IMR-90 (cell line): Measurements from ENCODE around the gene IFT81. TPM values are rescaled to one million over a fixed set of nuclear protein-coding genes. Genes with fewer than 3 reads are reported as not detected.

Experiments
- ATAC-seq: fragments of 200-7000 bp; cut with Tn5 transposase; 2 replicates; pipeline ENCODE4 v1.9.1; 2020; ENCODE audit warnings: low read depth, mild to moderate bottlenecking, moderate library complexity
- BruUV-seq: library from RNA; stranded (reverse); fragments of 400-500 nt; replicated peaks from 2 replicates; lab custom pipeline; 2021; lab: Mats Ljungman, UMichigan
- CTCF ChIA-PET: fragments of 300-600 bp; formaldehyde crosslinking; extraction: SDS; loops from one replicate; lab custom pipeline; 2021; ENCODE audit warnings: antibody characterized with exemption; lab: Yijun Ruan, JAX
- POLR2A ChIA-PET: fragments of 300-600 bp; sonication (Branson Sonifier 250); formaldehyde crosslinking; loops from one replicate; lab custom pipeline; 2022; ENCODE audit warnings: antibody characterized with exemption; ENCODE audit not compliant: unreplicated experiment; lab: Charles Lee
- DNase-seq: peaks from one replicate; pipeline ENCODE4 v3.0.0; 2013
- H2AFZ ChIP-seq: replicated peaks from 2 replicates; pipeline ENCODE3; 2013; ENCODE audit warnings: low read length, mild to moderate bottlenecking; ENCODE audit not compliant: poor library complexity
- H2AK5ac ChIP-seq: 2 replicates; pipeline ENCODE4 v1.6.1; 2013; ENCODE audit warnings: low read depth, low read length, inconsistent platforms
- H2AK9ac ChIP-seq: replicated peaks from 2 replicates; pipeline ENCODE3; 2013; ENCODE audit warnings: mild to moderate bottlenecking, low read depth, low read length, moderate library complexity; ENCODE audit not compliant: poor library complexity
- H2BK120ac ChIP-seq: 2 replicates; pipeline ENCODE4 v1.6.1; 2013; ENCODE audit warnings: low read depth, low read length, inconsistent platforms
- H2BK15ac ChIP-seq: 3 replicates; pipeline ENCODE4 v1.6.1; 2013; ENCODE audit warnings: low read depth, low read length, inconsistent platforms
- H2BK20ac ChIP-seq: 2 replicates; pipeline ENCODE4 v1.6.1; 2013; ENCODE audit warnings: low read depth, mild to moderate bottlenecking, inconsistent platforms, low read length, moderate library complexity
- H2BK5ac ChIP-seq: 2 replicates; pipeline ENCODE4 v1.6.1; 2013; ENCODE audit warnings: mild to moderate bottlenecking, low read depth, low read length, inconsistent platforms; ENCODE audit not compliant: poor library complexity, severe bottlenecking
- H3K14ac ChIP-seq: replicated peaks from 2 replicates; pipeline ENCODE4 v1.6.1; 2013; ENCODE audit warnings: low read depth, low read length, inconsistent platforms
- H3K18ac ChIP-seq: 2 replicates; pipeline ENCODE4 v1.6.1; 2013; ENCODE audit warnings: low read depth, low read length, control low read depth
- H3K23ac ChIP-seq: 2 replicates; pipeline ENCODE4 v1.6.1; 2013; ENCODE audit warnings: low read depth, low read length, inconsistent platforms
- H3K27ac ChIP-seq: 2 replicates; pipeline ENCODE4 v1.5.1; 2013; ENCODE audit warnings: mild to moderate bottlenecking, control low read depth, low read length; ENCODE audit not compliant: insufficient read depth
- H3K27me3 ChIP-seq: 2 replicates; pipeline ENCODE4 v1.6.1; 2013; ENCODE audit warnings: low read length; ENCODE audit not compliant: control insufficient read depth, insufficient read depth
- H3K36me3 ChIP-seq: 2 replicates; pipeline ENCODE4 v1.6.1; 2013; ENCODE audit warnings: low read length, mixed read lengths; ENCODE audit not compliant: control insufficient read depth, insufficient read depth
- H3K4ac ChIP-seq: 2 replicates; pipeline ENCODE4 v1.6.1; 2013; ENCODE audit warnings: low read depth, low read length, inconsistent platforms
- H3K4me1 ChIP-seq: 2 replicates; pipeline ENCODE4 v1.6.1; 2013; ENCODE audit warnings: low read length, mixed read lengths; ENCODE audit not compliant: control insufficient read depth, insufficient read depth
- H3K4me2 ChIP-seq: 2 replicates; pipeline ENCODE4 v1.6.1; 2013; ENCODE audit warnings: low read depth, mild to moderate bottlenecking, control low read depth, low read length, moderate library complexity
- H3K4me3 ChIP-seq: 2 replicates; pipeline ENCODE4 v1.5.1; 2013; ENCODE audit warnings: low read depth, mild to moderate bottlenecking, control low read depth, low read length, moderate library complexity; ENCODE audit not compliant: insufficient read depth
- H3K56ac ChIP-seq: 2 replicates; pipeline ENCODE4 v1.6.1; 2013; ENCODE audit warnings: low read length, inconsistent platforms; ENCODE audit not compliant: insufficient read depth; ENCODE audit errors: extremely low read depth
- H3K79me1 ChIP-seq, 2 experiments: 2 replicates each; pipeline ENCODE4 v1.6.1; 2013; ENCODE audit warnings: low read length in 2 of 2, inconsistent platforms in 1 of 2, low read depth in 1 of 2
- H3K9ac ChIP-seq: 2 replicates; pipeline ENCODE4 v1.6.1; 2013; ENCODE audit warnings: low read depth, low read length, control low read depth
- H3K9me1 ChIP-seq: 2 replicates; pipeline ENCODE4 v1.6.1; 2013; ENCODE audit warnings: low read length, inconsistent platforms; ENCODE audit not compliant: insufficient read depth
- H3K9me3 ChIP-seq: 2 replicates; pipeline ENCODE4 v1.6.1; 2013; ENCODE audit warnings: low read length; ENCODE audit not compliant: control insufficient read depth, insufficient read depth
- H4K20me1 ChIP-seq: 2 replicates; pipeline ENCODE4 v1.6.1; 2013; ENCODE audit warnings: low read length, inconsistent platforms; ENCODE audit not compliant: insufficient read depth
- H4K5ac ChIP-seq: 2 replicates; pipeline ENCODE4 v1.6.1; 2013; ENCODE audit warnings: mild to moderate bottlenecking, low read depth, low read length, control low read depth
- H4K8ac ChIP-seq, 2 experiments: 2 replicates each; pipeline ENCODE4 v1.6.1; 2013; ENCODE audit warnings: low read depth in 2 of 2, low read length in 2 of 2, control low read depth in 1 of 2, inconsistent platforms in 1 of 2
- H4K91ac ChIP-seq: 2 replicates; pipeline ENCODE4 v1.6.1; 2013; ENCODE audit warnings: low read depth, low read length, inconsistent platforms; ENCODE audit not compliant: insufficient read depth
- BHLHE40 ChIP-seq: fragments of 150-350 bp; IDR thresholded peaks from 2 replicates; pipeline ENCODE4 v1.6.1; 2016; ENCODE audit warnings: mild to moderate bottlenecking, low read depth, low read length
- CEBPB ChIP-seq: IDR thresholded peaks from 2 replicates; pipeline ENCODE4 v1.6.1; 2012; ENCODE audit warnings: low read depth, low read length, improper control_type of control experiment
- CHD1 ChIP-seq: IDR thresholded peaks from 2 replicates; pipeline ENCODE4 v1.6.1; 2012; ENCODE audit warnings: low read depth, low read length, improper control_type of control experiment
- CTCF ChIP-seq: conservative IDR thresholded peaks from 2 replicates; pipeline ENCODE4 v1.5.1; 2012; ENCODE audit warnings: mild to moderate bottlenecking, low read depth, low read length, improper control_type of control experiment
- ELK1 ChIP-seq: fragments of 150-350 bp; IDR thresholded peaks from 2 replicates; pipeline ENCODE4 v1.6.1; 2016; ENCODE audit warnings: low read depth, mild to moderate bottlenecking, low read length, moderate library complexity, borderline replicate concordance
- FOS ChIP-seq: fragments of 150-350 bp; IDR thresholded peaks from 2 replicates; pipeline ENCODE4 v1.6.1; 2016; ENCODE audit warnings: low read depth, low read length
- MAZ ChIP-seq: IDR thresholded peaks from 2 replicates; pipeline ENCODE4 v1.6.1; 2012; ENCODE audit warnings: low read depth, mild to moderate bottlenecking, low read length, improper control_type of control experiment, moderate library complexity, borderline replicate concordance
- MXI1 ChIP-seq: IDR thresholded peaks from 2 replicates; pipeline ENCODE4 v1.6.1; 2012; ENCODE audit warnings: low read depth, mild to moderate bottlenecking, low read length, moderate library complexity, borderline replicate concordance
- POLR2A ChIP-seq: IDR thresholded peaks from 2 replicates; pipeline ENCODE4 v1.6.1; 2012; ENCODE audit warnings: mild to moderate bottlenecking, low read depth, low read length
- RFX5 ChIP-seq: IDR thresholded peaks from 2 replicates; pipeline ENCODE4 v1.8.0; 2012; ENCODE audit warnings: low read depth, mild to moderate bottlenecking, low read length, moderate library complexity
- SMC3 ChIP-seq: fragments of 150-350 bp; IDR thresholded peaks from 2 replicates; pipeline ENCODE4 v1.6.1; 2016; ENCODE audit warnings: low read depth, mild to moderate bottlenecking, antibody characterized with exemption, low read length, moderate library complexity
- USF2 ChIP-seq: fragments of 150-350 bp; IDR thresholded peaks from 2 replicates; pipeline ENCODE4 v1.6.1; 2017; ENCODE audit warnings: mild to moderate bottlenecking, antibody characterized with exemption, low read length, low read depth
- WGBS, 2 experiments: methylation state at CpG; one replicate each; pipeline versions ENCODE4 v1.1.5 to v1.1.7; 2013; ENCODE audit warnings: missing lambda C conversion rate in 2 of 2; ENCODE audit not compliant: insufficient read length in 1 of 2; ENCODE audit errors: extremely low coverage in 2 of 2; 5-methylcytosine and 5-hydroxymethylcytosine counted together
- dilution Hi-C: fragments of 300-500 bp; cut with HindIII; formaldehyde crosslinking; loops from one replicate; pipeline ENCODE4 v1.14.3; 2018; ENCODE audit warnings: low sequenced_read_pairs; ENCODE audit not compliant: unreplicated experiment
- in situ Hi-C: fragments of 300-500 bp; cut with MboI; formaldehyde crosslinking; loops from 3 replicates; pipeline ENCODE4 v1.14.3; 2019; ENCODE audit warnings: low sequenced_read_pairs, inconsistent platforms, mixed read lengths
- intact Hi-C: fragments of 100-400 bp; cut with micrococcal nuclease; formaldehyde crosslinking; loops from 2 replicates; pipeline ENCODE4 v1.10.0; 2022
- polyA plus RNA-seq, 3 experiments: library from polyadenylated mRNA; depleted of rRNA; stranded (reverse); fragments of >200 nt; gene quantifications; 2 replicates each; pipeline ENCODE4 v1.2.3, GENCODE V29; 2012; ENCODE audit warnings: low replicate concordance in 1 of 3
- total RNA-seq: library from RNA; depleted of rRNA; stranded (reverse); fragments of >200 nt; gene quantifications from 2 replicates; pipeline ENCODE4 v1.2.3, GENCODE V29; 2012

IFT81 gene
- total and polyA plus RNA-seq, 2 of the 4 experiments (the other 2 are of a cell fraction), result 6.1 to 8.1 TPM

GRCh38 chr12:110203546-110203945 is 79.4 kb downstream of the IFT81 start:
- TF ChIP-seq FOS (no peak), CTCF (no peak), SMC3 (no peak), ELK1 (no peak), BHLHE40 (no peak), USF2 (no peak), POLR2A (no peak), RFX5 (no peak), MAZ (no peak), MXI1 (no peak), CHD1 (no peak), CEBPB (no peak)
- Histone ChIP-seq H2BK15ac (no peak overlapping the region), H3K9ac (no peak overlapping the region), H2BK5ac (no peak overlapping the region), H3K36me3 (peaks cover 16% of the 10 kb centered on the region), H2AFZ (no peak overlapping the region), H3K9me3 (peaks cover 3% of the 10 kb centered on the region; the same call in 1 of the 2 replicates), H3K56ac (no peak overlapping the region), H3K27ac (no peak overlapping the region), H3K23ac (no peak overlapping the region), H3K14ac (no peak overlapping the region), H3K4me2 (no peak overlapping the region), H4K8ac (no peak overlapping the region), H2BK120ac (no peak overlapping the region), H4K20me1 (no peaks in the 10 kb centered on the region), H2AK9ac (no peak overlapping the region), H2BK20ac (no peak overlapping the region), H3K18ac (no peak overlapping the region), H3K4ac (no peak overlapping the region), H4K5ac (no peak overlapping the region), H3K27me3 (no peaks in the 10 kb centered on the region), H4K91ac (no peak overlapping the region), H3K4me3 (no peak overlapping the region), H3K9me1 (peaks cover 21% of the 10 kb centered on the region; the same call in 1 of the 2 replicates), H2AK5ac (no peak overlapping the region), H3K79me1 (peaks cover 0 to 7% of the 10 kb centered on the region in 2 experiments; a peak in 1 of 4 replicates), H3K4me1 (peaks cover 9% of the 10 kb centered on the region)
- intact Hi-C loops (no loop called here), dilution Hi-C loops (no loop called here), in situ Hi-C loops (no loop called here)
- POLR2A ChIA-PET, result no interaction called here
- CTCF ChIA-PET, result no interaction called here
- WGBS, 2 experiments, result no CpG with 5 or more reads among the region's 2 CpGs
- no TSS peak for BruUV-seq
- ATAC-seq, result no peak
- no peak for DNase-seq
